ENCODE results near the gene SMTN. TPM values are rescaled to one million over a fixed set of nuclear protein-coding genes. Genes with fewer than 3 reads are reported as not detected.
"Not testable (repeated sequence)": the region's sequence is repeated elsewhere in the genome, so short reads cannot be mapped to it uniquely, and the experiment has no call there.

SMTN gene
- total RNA-seq, 1 donor from 2014 or later, result 147 TPM

DNA sequence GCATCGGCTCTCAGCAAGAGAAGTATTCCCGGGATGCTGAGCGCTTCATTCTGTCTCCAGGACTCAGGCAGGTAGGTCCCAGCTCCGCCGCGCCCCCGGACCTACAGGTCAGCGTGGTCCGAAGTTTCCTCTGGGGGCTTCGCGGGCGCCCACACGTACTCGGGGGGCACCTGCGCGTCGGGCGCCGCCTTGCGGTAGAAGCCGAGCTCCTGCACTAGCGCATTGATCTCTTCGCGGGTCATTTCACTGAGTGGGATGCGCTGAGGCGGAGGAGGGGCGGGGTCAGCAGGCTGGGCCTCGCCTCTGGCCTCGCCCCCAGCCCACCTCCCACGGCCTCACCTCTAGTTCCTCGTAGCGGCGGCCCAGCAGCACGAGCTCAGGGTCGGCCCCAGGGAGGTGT, 23.8 kb downstream of the SMTN start:
- peak; percentile 43 for DNase-seq

DNA sequence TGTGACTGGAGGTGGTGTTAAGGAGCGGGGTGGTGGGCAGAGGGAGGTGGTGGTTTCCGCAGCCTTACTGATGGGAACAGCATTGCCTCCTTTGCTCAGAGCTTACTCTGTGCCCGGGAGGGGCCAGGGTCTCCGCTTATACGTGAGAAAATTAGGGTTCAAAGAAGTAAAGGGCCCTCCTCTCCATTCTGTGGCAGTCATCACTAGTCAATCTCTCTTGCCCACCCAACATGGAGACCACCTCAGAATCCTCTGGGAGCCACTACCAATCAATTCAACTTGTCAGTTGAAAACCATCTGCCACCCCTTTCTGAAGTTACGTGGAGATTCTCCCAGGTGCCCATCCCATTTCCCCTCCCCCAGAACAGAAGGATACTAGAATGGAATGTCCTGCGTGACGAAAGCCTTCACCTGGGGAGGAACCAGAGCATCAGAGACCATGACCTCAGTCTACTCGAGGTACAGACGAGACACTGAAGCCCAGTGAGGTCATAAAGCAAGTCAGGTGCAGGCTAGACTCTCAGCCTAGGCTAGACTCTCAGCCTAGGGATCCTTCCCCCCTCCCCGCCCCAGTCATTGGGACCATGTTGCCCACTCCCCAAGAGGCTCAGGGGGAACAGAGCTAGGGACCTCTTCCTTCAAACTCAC, 24.3 kb downstream of the SMTN start:
- no peak for DNase-seq

DNA sequence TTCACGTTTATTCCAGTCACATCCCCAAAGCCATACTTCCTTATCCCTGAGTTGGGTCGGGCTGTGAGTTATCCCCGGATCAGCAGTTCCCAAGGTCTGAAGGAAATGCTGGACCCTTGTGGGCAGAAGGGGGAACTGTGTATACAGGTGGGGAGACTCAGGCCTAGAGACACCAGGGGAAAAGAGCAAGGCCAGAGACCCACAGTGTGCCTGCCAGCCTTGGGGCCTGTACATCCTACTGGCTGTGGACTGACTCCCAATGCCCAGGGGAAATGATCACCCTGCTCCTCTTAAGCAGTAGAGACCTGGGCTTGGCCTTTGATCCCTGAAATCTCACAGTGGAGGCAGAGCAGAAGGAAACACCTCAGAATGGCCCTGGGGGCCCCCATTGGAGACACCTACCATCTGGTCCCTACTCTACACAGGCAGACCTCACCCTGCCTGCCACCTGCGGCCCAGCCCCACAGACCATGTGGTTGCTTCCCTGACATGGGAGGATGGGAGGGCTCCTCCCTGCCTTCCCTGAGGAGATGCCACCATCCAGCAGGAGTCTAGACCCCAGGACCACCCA, 25.0 kb downstream of the SMTN start:
- DNase-seq, result no peak

DNA sequence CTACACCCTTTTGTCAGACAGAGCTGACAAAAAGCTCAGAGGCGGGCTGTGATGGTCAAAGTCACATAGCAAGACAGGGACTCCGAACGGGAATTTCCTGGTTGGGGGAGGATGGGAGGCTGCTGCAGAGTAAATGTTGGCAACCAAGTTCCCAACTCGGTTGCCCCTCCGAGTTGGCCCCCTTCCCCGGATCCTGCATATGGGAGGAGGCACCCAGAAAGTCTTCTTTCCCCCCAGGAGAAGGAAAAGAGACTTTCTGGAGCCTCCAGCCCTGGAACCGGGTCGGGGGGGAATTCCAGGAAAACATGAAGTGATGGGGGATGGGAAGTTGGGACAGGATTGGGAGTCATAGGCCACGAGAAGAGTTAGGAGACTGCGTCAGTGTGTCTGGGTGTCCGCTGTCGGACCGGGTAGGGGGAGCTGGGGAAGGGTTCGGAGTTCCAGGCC, 25.6 kb downstream of the SMTN start:
- DNase-seq, result no peak

- peak; percentile 97 for DNase-seq
Observed at GRCh38 chr22:31107178-31107893, 26.2 kb downstream of the SMTN start, which contains the start of gene SELENOM. Gene SELENOM (minus strand): TSS chr22:31107568. CDS start chr22:31107505, 63 bp downstream.

DNA sequence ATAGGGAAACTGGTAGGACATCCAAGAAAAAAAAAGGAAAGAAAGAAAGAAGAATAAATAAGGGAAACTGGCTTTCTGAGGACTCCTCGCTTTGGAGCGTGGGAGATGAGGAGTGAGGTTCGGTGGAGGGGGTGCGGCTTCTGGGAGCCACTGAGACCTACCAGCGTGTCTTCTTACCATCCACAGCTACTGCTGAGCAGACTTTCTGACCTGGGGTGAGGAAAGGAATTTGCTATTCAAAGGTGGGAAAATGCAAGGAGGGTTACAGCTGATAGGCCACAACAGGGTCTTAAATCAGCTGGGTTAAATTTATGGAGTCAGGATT, 26.7 kb downstream of the SMTN start:
- no peak for DNase-seq

GRCh38 chr22:31112547-31113091, 31.5 kb downstream of the SMTN start:
- not testable (repeated sequence) for DNase-seq

DNA sequence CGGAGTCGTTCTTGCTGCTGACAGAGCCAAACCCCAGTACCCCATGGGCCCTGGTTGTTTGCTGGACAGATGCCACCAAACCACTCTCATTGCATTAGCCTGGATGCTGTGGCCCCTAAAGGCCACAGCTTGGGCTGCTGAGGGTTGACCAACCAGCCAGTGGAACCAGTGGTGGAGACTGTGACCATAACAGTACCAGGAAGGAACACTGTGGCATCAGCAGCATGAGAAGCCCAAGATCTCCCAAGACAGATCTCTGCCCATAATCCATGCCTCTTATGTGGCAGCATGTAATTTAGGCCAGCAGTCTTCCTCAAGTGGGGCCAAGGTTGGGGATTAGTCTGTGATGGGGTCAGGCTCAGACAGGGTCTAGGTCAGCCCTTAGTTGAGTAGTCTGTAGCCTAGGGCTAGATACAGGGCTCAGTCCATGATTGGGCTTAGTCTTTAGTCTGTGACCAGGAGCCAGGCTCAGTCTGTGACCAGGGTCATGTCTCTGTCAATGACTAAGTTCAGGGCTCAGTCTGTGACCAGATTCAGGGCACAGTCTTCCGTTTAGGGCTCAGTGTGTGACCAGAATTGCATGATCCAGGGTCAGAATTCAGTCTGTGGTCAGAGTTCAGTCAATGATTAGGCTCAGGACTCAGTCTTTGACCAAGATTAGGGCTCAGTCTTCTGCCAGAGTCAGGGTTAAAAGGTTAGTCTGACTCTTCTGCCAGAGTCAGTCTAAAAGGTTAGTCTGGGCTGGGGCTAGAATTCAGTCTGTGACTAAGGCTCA, 37.1 kb downstream of the SMTN start:
- no peak for DNase-seq

GRCh38 chr22:31119026-31119717, 38.1 kb downstream of the SMTN start:
- DNase-seq, result peak; percentile 66

GRCh38 chr22:31120230-31120629, 39.1 kb downstream of the SMTN start:
- no peak for DNase-seq

GRCh38 chr22:31120642-31121041, 39.5 kb downstream of the SMTN start:
- DNase-seq, result no peak

GRCh38 chr22:31121403-31121802, 40.3 kb downstream of the SMTN start:
- DNase-seq, result no peak

GRCh38 chr22:31122196-31122531, 41.0 kb downstream of the SMTN start:
- no peak for DNase-seq

- DNase-seq, result peak; percentile 73
Observed at GRCh38 chr22:31122532-31123291, 41.6 kb downstream of the SMTN start, which contains the start of gene INPP5J. Gene INPP5J (plus strand): TSS chr22:31122966. CDS start chr22:31123015, 49 bp downstream.

- no peak for DNase-seq
Observed at GRCh38 chr22:31123292-31123602, 42.1 kb downstream of the SMTN start.

GRCh38 chr22:31124290-31124689, 43.2 kb downstream of the SMTN start:
- DNase-seq, result no peak

DNA sequence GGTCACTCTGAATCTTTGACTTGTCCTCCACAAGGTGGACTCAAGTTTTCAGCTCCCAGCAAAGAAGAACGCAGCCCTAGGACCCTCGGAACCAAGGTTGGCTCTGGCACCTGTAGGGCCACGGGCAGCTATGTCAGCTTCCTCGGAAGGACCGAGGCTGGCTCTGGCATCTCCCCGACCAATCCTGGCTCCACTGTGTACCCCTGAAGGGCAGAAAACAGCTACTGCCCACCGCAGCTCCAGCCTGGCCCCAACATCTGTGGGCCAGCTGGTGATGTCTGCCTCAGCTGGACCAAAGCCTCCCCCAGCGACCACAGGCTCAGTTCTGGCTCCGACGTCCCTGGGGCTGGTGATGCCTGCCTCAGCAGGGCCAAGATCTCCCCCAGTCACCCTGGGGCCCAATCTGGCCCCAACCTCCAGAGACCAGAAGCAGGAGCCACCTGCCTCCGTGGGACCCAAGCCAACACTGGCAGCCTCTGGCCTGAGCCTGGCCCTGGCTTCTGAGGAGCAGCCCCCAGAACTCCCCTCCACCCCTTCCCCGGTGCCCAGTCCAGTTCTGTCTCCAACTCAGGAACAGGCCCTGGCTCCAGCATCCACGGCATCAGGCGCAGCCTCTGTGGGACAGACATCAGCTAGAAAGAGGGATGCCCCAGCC, 43.8 kb downstream of the SMTN start:
- no peak for DNase-seq

GRCh38 chr22:31125521-31126117, 44.5 kb downstream of the SMTN start:
- no peak for DNase-seq

- DNase-seq, result no peak
Observed at GRCh38 chr22:31126128-31126868, 45.2 kb downstream of the SMTN start.

GRCh38 chr22:31126869-31127175, 45.7 kb downstream of the SMTN start:
- no peak for DNase-seq
